Measurements from ENCODE around the gene SURF2.

GRCh38 chr9:133327834-133328484 lies 28.4 kb upstream of the SURF2 start:
- TF ChIP-seq CTCF (IDR thresholded peaks at IDR 0.05): no peak
- no peak for TF ChIP-seq POLR2A (IDR thresholded peaks at IDR 0.05)

Measured in right lobe of liver (tissue), 4 donors.